Erythroblast (primary cell): ENCODE data around the gene LY86.

ENCODE experiments used
- GATA1 ChIP-seq: IDR thresholded peaks from 2 replicates; pipeline ENCODE4 v1.6.1; 2011; ENCODE audit warnings: low read depth, mild to moderate bottlenecking, control low read depth, low read length, moderate library complexity
- POLR2A ChIP-seq: IDR thresholded peaks from 2 replicates; pipeline ENCODE4 v1.6.1; 2011; ENCODE audit warnings: mild to moderate bottlenecking, low read length

DNA sequence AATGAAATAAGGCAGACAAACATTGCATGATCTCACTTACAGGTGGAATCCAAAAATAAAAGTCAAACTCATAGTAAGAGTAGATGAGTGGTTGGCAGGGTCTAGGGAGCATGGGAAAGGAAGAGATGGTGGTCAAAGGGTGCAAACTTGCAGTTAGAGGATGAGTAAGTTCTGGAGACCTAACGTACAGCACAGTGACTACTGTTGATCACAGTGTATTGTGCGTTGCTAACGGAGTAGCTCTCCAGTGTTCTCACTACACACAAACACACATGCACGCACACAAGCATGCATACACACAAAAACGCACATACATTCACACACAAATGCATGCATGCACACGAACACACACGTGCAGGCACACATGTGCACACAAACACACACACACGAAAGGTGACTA is 54.9 kb downstream of the LY86 start:
- TF ChIP-seq POLR2A (no peak), GATA1 (no peak)
